Endothelial cell of umbilical vein (primary cell): ENCODE measurements around the gene DUOX2.

Source experiments
- EZH2 ChIP-seq: IDR thresholded peaks from 2 replicates; pipeline ENCODE4 v1.6.1; 2012; ENCODE audit warnings: borderline replicate concordance, low read depth, mild to moderate bottlenecking, moderate library complexity, low read length, inconsistent platforms; ENCODE audit not compliant: severe bottlenecking
- MYC ChIP-seq: IDR thresholded peaks from one replicate; pipeline ENCODE4 v1.6.1; 2011; ENCODE audit warnings: mild to moderate bottlenecking, low read depth, low read length
- POLR2A ChIP-seq: IDR thresholded peaks from 2 replicates; pipeline ENCODE4 v1.6.1; 2012; ENCODE audit warnings: low read depth, mild to moderate bottlenecking, control low read depth, low read length
- TF ChIP-seq, protein P1 (sequence below), 2 donors: IDR thresholded peaks; 1 replicate in 1 of 2; 2 replicates in 1 of 2; pipeline ENCODE4 v1.5.1; 2011; ENCODE audit warnings: low read length in 2 of 2, mild to moderate bottlenecking in 2 of 2, moderate library complexity in 2 of 2, control low read depth in 1 of 2, inconsistent platforms in 1 of 2, low read depth in 1 of 2; ENCODE audit not compliant: insufficient read depth in 1 of 2; ENCODE audit errors: extremely low read depth in 1 of 2

DNA sequence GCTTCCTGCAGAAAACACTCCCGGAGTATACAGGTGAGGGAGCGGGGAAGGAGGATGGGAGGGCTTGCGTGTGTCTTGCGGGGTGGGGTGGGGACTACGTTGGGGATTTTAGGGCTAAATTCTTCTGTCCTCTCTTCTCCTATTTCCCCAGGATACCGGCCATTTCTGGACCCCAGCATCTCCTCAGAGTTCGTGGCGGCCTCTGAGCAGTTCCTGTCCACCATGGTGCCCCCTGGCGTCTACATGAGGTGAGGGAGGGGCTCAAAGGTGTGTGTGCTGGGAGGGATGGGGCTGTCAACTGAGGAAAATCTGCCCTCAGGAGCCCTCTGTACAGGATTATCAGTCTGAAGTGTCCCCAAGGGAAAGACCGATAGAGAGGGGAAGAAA lies 22.4 kb upstream of the DUOX2 start:
- no peak for TF ChIP-seq POLR2A
- TF ChIP-seq, protein P1, sequence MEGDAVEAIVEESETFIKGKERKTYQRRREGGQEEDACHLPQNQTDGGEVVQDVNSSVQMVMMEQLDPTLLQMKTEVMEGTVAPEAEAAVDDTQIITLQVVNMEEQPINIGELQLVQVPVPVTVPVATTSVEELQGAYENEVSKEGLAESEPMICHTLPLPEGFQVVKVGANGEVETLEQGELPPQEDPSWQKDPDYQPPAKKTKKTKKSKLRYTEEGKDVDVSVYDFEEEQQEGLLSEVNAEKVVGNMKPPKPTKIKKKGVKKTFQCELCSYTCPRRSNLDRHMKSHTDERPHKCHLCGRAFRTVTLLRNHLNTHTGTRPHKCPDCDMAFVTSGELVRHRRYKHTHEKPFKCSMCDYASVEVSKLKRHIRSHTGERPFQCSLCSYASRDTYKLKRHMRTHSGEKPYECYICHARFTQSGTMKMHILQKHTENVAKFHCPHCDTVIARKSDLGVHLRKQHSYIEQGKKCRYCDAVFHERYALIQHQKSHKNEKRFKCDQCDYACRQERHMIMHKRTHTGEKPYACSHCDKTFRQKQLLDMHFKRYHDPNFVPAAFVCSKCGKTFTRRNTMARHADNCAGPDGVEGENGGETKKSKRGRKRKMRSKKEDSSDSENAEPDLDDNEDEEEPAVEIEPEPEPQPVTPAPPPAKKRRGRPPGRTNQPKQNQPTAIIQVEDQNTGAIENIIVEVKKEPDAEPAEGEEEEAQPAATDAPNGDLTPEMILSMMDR (IDR thresholded peaks at IDR 0.05; ENCODE audit: extremely low read depth in 1 of 2, insufficient read depth in 1 of 2, low read depth in 1 of 2, low read length in 2 of 2), result peak in 1 of 2 donors; percentile 22
- TF ChIP-seq EZH2, result no peak
- no peak for TF ChIP-seq MYC
